KOPT-K1 (cell line): ENCODE results near the gene TXLNB.
"Not testable (repeated sequence)": the region's sequence is repeated elsewhere in the genome, so short reads cannot be mapped to it uniquely, and the experiment has no call there.

ENCODE experiments used
- H3K27ac ChIP-seq: fragments of 200-600 bp; sonication (generic); 2 replicates; pipeline ENCODE4 v1.5.1; 2016; ENCODE audit warnings: antibody characterized with exemption, mild to moderate bottlenecking, low read depth, low read length; ENCODE audit not compliant: poor library complexity, severe bottlenecking
- H3K36me3 ChIP-seq: fragments of 200-600 bp; sonication (generic); 2 replicates; pipeline ENCODE4 v1.5.1; 2017; ENCODE audit warnings: antibody characterized with exemption, mild to moderate bottlenecking, low read length, moderate library complexity; ENCODE audit not compliant: insufficient read depth
- H3K9me3 ChIP-seq: fragments of 200-600 bp; sonication (generic); 2 replicates; pipeline ENCODE4 v1.5.1; 2017; ENCODE audit warnings: antibody characterized with exemption, low read length, mild to moderate bottlenecking; ENCODE audit not compliant: insufficient read depth, poor library complexity, severe bottlenecking

The TXLNB gene

GRCh38 chr6:139293230-139293629 lies 1.4 kb upstream of the TXLNB start:
- H3K36me3 ChIP-seq, H3K9me3 ChIP-seq: not testable (repeated sequence)
- peak overlapping the region; percentile 92 for H3K27ac ChIP-seq

- no peaks in the 10 kb centered on the region for H3K36me3 ChIP-seq
- peak overlapping the region; percentile 92 for H3K27ac ChIP-seq
- H3K9me3 ChIP-seq = no peaks in the 10 kb centered on the region
Measured at GRCh38 chr6:139290787-139291311, 949 bp downstream of the TXLNB start.

GRCh38 chr6:139289233-139289632 lies 2.6 kb downstream of the TXLNB start:
- Histone ChIP-seq H3K36me3 (no peaks in the 10 kb centered on the region), H3K27ac (peak overlapping the region; percentile 92), H3K9me3 (no peaks in the 10 kb centered on the region)

GRCh38 chr6:139288496-139289040 lies 3.2 kb downstream of the TXLNB start:
- Histone ChIP-seq H3K36me3 (no peaks in the 10 kb centered on the region), H3K27ac (no peak overlapping the region), H3K9me3 (no peaks in the 10 kb centered on the region)

- H3K36me3 ChIP-seq = no peaks in the 10 kb centered on the region
- H3K9me3 ChIP-seq = no peaks in the 10 kb centered on the region
- no peak overlapping the region for H3K27ac ChIP-seq
Measured at GRCh38 chr6:139287868-139288267, 3.9 kb downstream of the TXLNB start.

GRCh38 chr6:139286438-139286837 lies 5.4 kb downstream of the TXLNB start:
- not testable (repeated sequence) for H3K27ac ChIP-seq

GRCh38 chr6:139285590-139285989 lies 6.2 kb downstream of the TXLNB start:
- H3K9me3 ChIP-seq = no peaks in the 10 kb centered on the region
- H3K36me3 ChIP-seq = no peaks in the 10 kb centered on the region
- H3K27ac ChIP-seq = no peak overlapping the region

More at GRCh38 chr6:139286438-139286837, 5.4 kb downstream of the TXLNB start:
- H3K36me3 ChIP-seq, H3K9me3 ChIP-seq: not testable (repeated sequence)

GRCh38 chr6:139284789-139285188 lies 7.0 kb downstream of the TXLNB start:
- no peaks in the 10 kb centered on the region for H3K36me3 ChIP-seq
- H3K27ac ChIP-seq = no peak overlapping the region
- no peaks in the 10 kb centered on the region for H3K9me3 ChIP-seq

GRCh38 chr6:139282684-139283083 lies 9.1 kb downstream of the TXLNB start:
- no peaks in the 10 kb centered on the region for H3K9me3 ChIP-seq
- no peak overlapping the region for H3K27ac ChIP-seq
- H3K36me3 ChIP-seq = no peaks in the 10 kb centered on the region

- no peak overlapping the region for H3K27ac ChIP-seq
- H3K36me3 ChIP-seq = no peaks in the 10 kb centered on the region
Measured at GRCh38 chr6:139278190-139278589, 13.6 kb downstream of the TXLNB start.

GRCh38 chr6:139277587-139277986 lies 14.2 kb downstream of the TXLNB start:
- Histone ChIP-seq H3K27ac (no peak overlapping the region), H3K36me3 (no peaks in the 10 kb centered on the region), H3K9me3 (no peaks in the 10 kb centered on the region)

More at GRCh38 chr6:139278190-139278589, 13.6 kb downstream of the TXLNB start:
- H3K9me3 ChIP-seq = no peaks in the 10 kb centered on the region

- H3K27ac ChIP-seq = peak overlapping the region; percentile 36
- H3K36me3 ChIP-seq = no peaks in the 10 kb centered on the region
- no peaks in the 10 kb centered on the region for H3K9me3 ChIP-seq
Measured at GRCh38 chr6:139277161-139277560, 14.6 kb downstream of the TXLNB start.

- H3K9me3 ChIP-seq = no peaks in the 10 kb centered on the region
- no peaks in the 10 kb centered on the region for H3K36me3 ChIP-seq
- peak overlapping the region; percentile 36 for H3K27ac ChIP-seq
Measured at GRCh38 chr6:139275279-139276055, 16.3 kb downstream of the TXLNB start.

GRCh38 chr6:139271056-139271455 lies 20.7 kb downstream of the TXLNB start:
- H3K27ac ChIP-seq = no peak overlapping the region
- no peaks in the 10 kb centered on the region for H3K9me3 ChIP-seq
- no peaks in the 10 kb centered on the region for H3K36me3 ChIP-seq

- H3K27ac ChIP-seq = no peak overlapping the region
- no peaks in the 10 kb centered on the region for H3K9me3 ChIP-seq
- no peaks in the 10 kb centered on the region for H3K36me3 ChIP-seq
Measured at GRCh38 chr6:139270249-139270648, 21.5 kb downstream of the TXLNB start.
